ENCODE data around the gene LYRM7. TPM values are rescaled to one million over a fixed set of nuclear protein-coding genes. Genes with fewer than 3 reads are reported as not detected.

Gene LYRM7
- total RNA-seq, 1 donor from 2014 or later = 11.9 TPM

DNA sequence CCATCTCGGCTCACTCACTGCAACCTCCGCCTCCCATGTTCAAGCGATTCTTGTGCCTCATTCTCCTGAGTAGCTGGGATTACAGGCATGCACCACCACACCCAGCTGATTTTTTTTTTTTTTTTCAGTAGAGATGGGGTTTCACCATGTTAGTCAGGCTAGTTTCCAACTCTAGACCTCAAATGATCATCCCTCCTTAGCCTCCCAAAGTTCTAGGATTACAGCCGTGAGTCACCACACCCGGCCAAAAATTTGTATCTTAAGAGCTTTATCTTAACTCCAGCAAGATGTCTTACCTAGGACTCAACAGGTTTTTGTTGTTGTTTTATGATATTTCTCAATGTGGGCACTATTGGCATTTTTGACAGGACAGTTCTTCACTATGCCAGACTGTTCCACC is 27.9 kb downstream of the LYRM7 start:
- TF ChIP-seq, protein P1, sequence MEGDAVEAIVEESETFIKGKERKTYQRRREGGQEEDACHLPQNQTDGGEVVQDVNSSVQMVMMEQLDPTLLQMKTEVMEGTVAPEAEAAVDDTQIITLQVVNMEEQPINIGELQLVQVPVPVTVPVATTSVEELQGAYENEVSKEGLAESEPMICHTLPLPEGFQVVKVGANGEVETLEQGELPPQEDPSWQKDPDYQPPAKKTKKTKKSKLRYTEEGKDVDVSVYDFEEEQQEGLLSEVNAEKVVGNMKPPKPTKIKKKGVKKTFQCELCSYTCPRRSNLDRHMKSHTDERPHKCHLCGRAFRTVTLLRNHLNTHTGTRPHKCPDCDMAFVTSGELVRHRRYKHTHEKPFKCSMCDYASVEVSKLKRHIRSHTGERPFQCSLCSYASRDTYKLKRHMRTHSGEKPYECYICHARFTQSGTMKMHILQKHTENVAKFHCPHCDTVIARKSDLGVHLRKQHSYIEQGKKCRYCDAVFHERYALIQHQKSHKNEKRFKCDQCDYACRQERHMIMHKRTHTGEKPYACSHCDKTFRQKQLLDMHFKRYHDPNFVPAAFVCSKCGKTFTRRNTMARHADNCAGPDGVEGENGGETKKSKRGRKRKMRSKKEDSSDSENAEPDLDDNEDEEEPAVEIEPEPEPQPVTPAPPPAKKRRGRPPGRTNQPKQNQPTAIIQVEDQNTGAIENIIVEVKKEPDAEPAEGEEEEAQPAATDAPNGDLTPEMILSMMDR (IDR thresholded peaks at IDR 0.05) = no peak
- ATAC-seq (ENCODE audit: low read depth) (no peak), DNase-seq (no peak)
- H3K4me1 Mint-ChIP-seq = no peaks in the 10 kb centered on the region
- no peak overlapping the region for H3K27ac Mint-ChIP-seq
- peaks cover 6% of the 10 kb centered on the region for H3K36me3 Mint-ChIP-seq (ENCODE audit: low read depth)
- POLR2A ChIA-PET = no interaction called here
- H3K4me3 Mint-ChIP-seq = no peak overlapping the region
- CTCF ChIA-PET = no interaction called here
- H3K9me3 Mint-ChIP-seq = no peaks in the 10 kb centered on the region
- H3K27me3 Mint-ChIP-seq = no peaks in the 10 kb centered on the region
- intact Hi-C loops (cut with micrococcal nuclease) = no loop called here

DNA sequence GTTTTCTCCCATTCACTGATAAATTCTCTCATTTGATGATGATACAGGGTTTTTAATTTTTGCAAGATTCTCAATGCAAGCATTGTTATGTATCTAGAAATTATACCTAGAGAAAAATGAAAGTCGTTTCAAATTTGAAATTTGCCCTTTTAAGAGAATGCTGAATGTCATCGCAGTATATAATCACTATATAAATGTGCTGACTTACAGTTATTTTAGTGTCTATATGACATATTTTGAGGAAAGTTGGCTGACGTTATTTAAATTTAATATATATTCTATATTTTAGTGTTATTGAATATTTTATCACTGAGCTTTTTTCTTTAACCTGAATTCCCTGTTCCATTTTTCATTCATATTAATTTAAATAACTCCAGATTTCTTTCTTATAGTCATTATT is 29.8 kb downstream of the LYRM7 start:
- intact Hi-C loops (cut with micrococcal nuclease) = loop anchor here (2.0 kb wide), 1 partner anchor 14 kb away; no protein-coding TSS in a partner anchor
- Mint-ChIP-seq H3K36me3 (ENCODE audit: low read depth) (peaks cover 6% of the 10 kb centered on the region), H3K4me1 (no peaks in the 10 kb centered on the region), H3K27me3 (no peaks in the 10 kb centered on the region), H3K27ac (no peak overlapping the region), H3K9me3 (no peaks in the 10 kb centered on the region), H3K4me3 (no peak overlapping the region)
- TF ChIP-seq, protein P1 (IDR thresholded peaks at IDR 0.05) = no peak
- ATAC-seq (ENCODE audit: low read depth) (no peak), DNase-seq (no peak)
- POLR2A ChIA-PET = no interaction called here
- CTCF ChIA-PET = no interaction called here

DNA sequence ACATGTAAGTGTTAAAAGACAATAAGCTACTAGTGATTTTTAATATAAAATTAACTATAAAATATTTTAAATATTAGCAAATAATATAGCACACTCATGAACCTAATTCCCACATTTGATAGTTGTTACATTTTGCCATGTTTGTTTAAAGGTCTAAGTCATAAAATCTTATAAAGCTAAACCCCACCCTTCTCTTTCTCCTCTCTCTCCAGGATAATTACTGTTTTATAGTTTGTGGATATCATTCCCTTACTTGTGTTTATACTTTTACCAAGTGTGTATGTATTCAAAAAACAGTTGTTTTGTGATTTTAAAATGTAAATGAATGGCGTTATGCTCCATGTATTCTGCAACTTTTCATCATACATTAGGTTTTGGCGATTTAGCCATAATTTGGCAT is 34.2 kb downstream of the LYRM7 start:
- TF ChIP-seq, protein P1 (IDR thresholded peaks at IDR 0.05) = no peak
- ATAC-seq (ENCODE audit: low read depth) = no peak
- Mint-ChIP-seq H3K27me3 (no peaks in the 10 kb centered on the region), H3K36me3 (ENCODE audit: low read depth) (peaks cover 4% of the 10 kb centered on the region), H3K4me3 (no peak overlapping the region), H3K9me3 (no peaks in the 10 kb centered on the region), H3K27ac (no peak overlapping the region), H3K4me1 (peaks cover 28% of the 10 kb centered on the region)
- POLR2A ChIA-PET = no interaction called here
- CTCF ChIA-PET = no interaction called here
- no peak for DNase-seq
- intact Hi-C loops (cut with micrococcal nuclease) = no loop called here

DNA sequence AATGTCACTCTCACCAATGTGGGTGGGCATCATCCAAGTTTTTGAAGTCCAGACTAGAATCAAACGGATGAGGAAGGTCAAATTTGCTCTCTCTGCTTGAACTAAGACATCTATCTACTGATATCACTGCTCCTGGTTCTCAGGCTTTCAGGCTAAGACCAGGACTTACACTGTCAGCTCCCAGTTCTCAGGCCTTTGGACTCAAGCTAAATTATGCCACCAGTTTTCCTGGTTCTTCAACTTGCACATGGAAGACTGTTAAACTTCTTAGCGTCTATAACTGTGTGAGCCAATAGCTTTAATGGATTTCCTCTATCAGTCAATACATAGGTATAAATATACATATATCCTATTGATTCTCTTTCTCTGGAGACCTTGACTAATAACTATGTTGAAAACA is 35.3 kb downstream of the LYRM7 start:
- TF ChIP-seq, protein P1 (IDR thresholded peaks at IDR 0.05) = no peak
- H3K27me3 Mint-ChIP-seq = no peaks in the 10 kb centered on the region
- no peak for DNase-seq
- H3K36me3 Mint-ChIP-seq (ENCODE audit: low read depth) = peaks cover 3% of the 10 kb centered on the region
- ChIA-PET CTCF (no interaction called here), POLR2A (interaction anchor here (0.5 to 0.6 kb wide), 4 partner anchors 9 to 51 kb away, joined by 3 to 6 read pairs (median 4); no protein-coding TSS in a partner anchor)
- peaks cover 39% of the 10 kb centered on the region for H3K4me1 Mint-ChIP-seq
- ATAC-seq (ENCODE audit: low read depth) = no peak
- no peak overlapping the region for H3K27ac Mint-ChIP-seq
- no peak overlapping the region for H3K4me3 Mint-ChIP-seq
- H3K9me3 Mint-ChIP-seq = no peaks in the 10 kb centered on the region
- intact Hi-C loops (cut with micrococcal nuclease) = no loop called here

DNA sequence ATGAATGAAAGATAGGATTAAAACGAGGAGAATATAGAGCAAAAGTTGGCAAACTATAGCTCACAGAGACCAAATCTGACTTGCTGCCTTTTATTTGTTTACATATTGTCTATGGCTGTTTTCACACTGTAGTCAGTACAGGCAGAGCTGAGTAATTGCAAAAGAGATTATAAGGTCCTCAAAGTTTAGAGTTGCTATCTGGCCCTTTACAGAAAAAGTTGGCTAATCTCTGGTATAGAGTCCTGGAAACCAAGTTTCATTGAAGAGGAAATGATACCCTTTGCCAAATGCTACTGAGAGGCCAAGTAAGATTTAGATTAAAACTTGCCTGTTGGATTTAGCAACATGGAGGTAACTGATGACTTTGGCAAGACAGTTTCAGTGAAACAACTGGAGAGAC is 36.0 kb downstream of the LYRM7 start:
- no peaks in the 10 kb centered on the region for H3K9me3 Mint-ChIP-seq
- intact Hi-C loops (cut with micrococcal nuclease) = no loop called here
- POLR2A ChIA-PET = interaction anchor here (0.6 kb wide), 2 partner anchors 46 to 51 kb away, joined by 3 read pairs; no protein-coding TSS in a partner anchor
- peak overlapping the region; percentile 4 for H3K27ac Mint-ChIP-seq
- H3K36me3 Mint-ChIP-seq (ENCODE audit: low read depth) = peaks cover 3% of the 10 kb centered on the region
- CTCF ChIA-PET = no interaction called here
- TF ChIP-seq, protein P1 (IDR thresholded peaks at IDR 0.05) = no peak
- ATAC-seq (ENCODE audit: low read depth) (no peak), DNase-seq (no peak)
- no peaks in the 10 kb centered on the region for H3K27me3 Mint-ChIP-seq
- peaks cover 45% of the 10 kb centered on the region for H3K4me1 Mint-ChIP-seq
- no peak overlapping the region for H3K4me3 Mint-ChIP-seq
